Nephron (organoid): Measurements from ENCODE around the gene GNB1L.

ENCODE experiments used
- H3K27ac Mint-ChIP-seq, 3 experiments: 2 replicates each; pipeline ENCODE4 v1.8.0; 2020; ENCODE audit warnings: mixed read lengths in 3 of 3, mild to moderate bottlenecking in 2 of 3, moderate library complexity in 1 of 3
- H3K27me3 Mint-ChIP-seq: 2 replicates; pipeline ENCODE4 v1.8.0; 2021; ENCODE audit warnings: low read depth, mild to moderate bottlenecking, moderate library complexity, mixed read lengths
- H3K36me3 Mint-ChIP-seq: 2 replicates; pipeline ENCODE4 v1.8.0; 2020; ENCODE audit warnings: low read depth, mixed read lengths
- H3K4me1 Mint-ChIP-seq: 2 replicates; pipeline ENCODE4 v1.8.0; 2020; ENCODE audit warnings: mixed read lengths
- H3K4me3 Mint-ChIP-seq, 3 experiments: 2 replicates each; pipeline ENCODE4 v1.8.0; 2020; ENCODE audit warnings: mild to moderate bottlenecking in 3 of 3, mixed read lengths in 3 of 3, moderate library complexity in 2 of 3
- H3K9me3 Mint-ChIP-seq: 2 replicates; pipeline ENCODE4 v1.8.0; 2020; ENCODE audit warnings: mixed read lengths
- CTCF ChIP-seq, 3 experiments: fragments of 200-600 bp; sonication (generic); IDR thresholded peaks; one replicate each; pipeline ENCODE4 v1.5.0; 2021; ENCODE audit warnings: antibody characterized with exemption in 3 of 3; ENCODE audit not compliant: unreplicated experiment in 3 of 3

Gene GNB1L

DNA sequence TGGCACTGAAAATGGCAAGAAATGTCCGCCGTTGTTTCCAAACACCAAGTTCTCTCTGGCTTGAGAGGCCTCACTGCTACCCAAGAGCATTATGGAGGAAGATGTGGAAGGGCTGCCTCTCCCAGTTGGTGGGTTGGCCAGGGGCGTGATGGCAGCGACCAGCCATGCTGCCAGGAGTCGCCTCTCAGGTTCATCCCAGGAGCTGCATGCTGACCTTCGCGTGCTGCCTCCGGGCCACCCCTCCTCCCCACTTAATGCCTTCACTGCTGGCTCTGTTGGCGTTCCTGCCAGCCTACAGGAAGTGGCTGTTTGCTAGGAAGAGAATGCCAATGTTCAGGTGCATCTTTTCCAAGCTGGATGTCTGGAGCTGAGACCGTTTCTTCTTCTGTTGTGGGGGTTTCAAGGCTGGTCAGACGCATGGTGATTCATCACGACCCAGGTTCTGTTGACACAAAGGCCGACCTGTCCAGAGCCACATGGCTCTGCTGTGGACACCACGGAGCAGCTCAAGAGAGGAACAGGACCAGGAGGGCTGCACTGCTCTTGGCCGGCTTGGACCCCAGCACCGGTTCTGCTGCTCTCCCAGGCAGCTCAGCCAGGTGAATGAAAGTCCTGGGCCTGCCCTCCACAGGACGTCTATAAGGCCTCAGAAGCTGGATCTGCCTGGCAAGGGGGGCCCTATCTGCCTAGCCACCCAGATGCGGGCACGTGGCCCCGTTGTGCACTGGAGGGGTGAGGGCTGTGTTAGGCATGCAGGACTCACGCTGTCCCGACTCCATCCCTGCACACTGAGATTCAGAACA, 69.0 kb downstream of the GNB1L start:
- TF ChIP-seq CTCF (IDR thresholded peaks at IDR 0.05; ENCODE audit: unreplicated experiment in 3 of 3): no peak
- Mint-ChIP-seq H3K4me1 (no peaks in the 10 kb centered on the region), H3K36me3 (peaks cover 11% of the 10 kb centered on the region), H3K4me3 (no peak overlapping the region), H3K27ac (no peak overlapping the region), H3K27me3 (peaks cover 28% of the 10 kb centered on the region), H3K9me3 (peaks cover 10% of the 10 kb centered on the region)

GRCh38 chr22:19784384-19785175, 70.1 kb downstream of the GNB1L start:
- peaks cover 4% of the 10 kb centered on the region for H3K4me1 Mint-ChIP-seq
- H3K27ac Mint-ChIP-seq: no peak overlapping the region
- TF ChIP-seq CTCF (IDR thresholded peaks at IDR 0.05; ENCODE audit: unreplicated experiment in 3 of 3): no peak
- peaks cover 35% of the 10 kb centered on the region for H3K27me3 Mint-ChIP-seq
- no peaks in the 10 kb centered on the region for H3K9me3 Mint-ChIP-seq
- H3K36me3 Mint-ChIP-seq: no peaks in the 10 kb centered on the region
- H3K4me3 Mint-ChIP-seq: no peak overlapping the region

GRCh38 chr22:19783586-19784383, 70.9 kb downstream of the GNB1L start:
- TF ChIP-seq CTCF (IDR thresholded peaks at IDR 0.05; ENCODE audit: unreplicated experiment in 3 of 3): no peak
- Mint-ChIP-seq H3K27me3 (peaks cover 43% of the 10 kb centered on the region), H3K36me3 (no peaks in the 10 kb centered on the region), H3K27ac (no peak overlapping the region), H3K9me3 (no peaks in the 10 kb centered on the region), H3K4me3 (no peak overlapping the region), H3K4me1 (peaks cover 4% of the 10 kb centered on the region)

DNA sequence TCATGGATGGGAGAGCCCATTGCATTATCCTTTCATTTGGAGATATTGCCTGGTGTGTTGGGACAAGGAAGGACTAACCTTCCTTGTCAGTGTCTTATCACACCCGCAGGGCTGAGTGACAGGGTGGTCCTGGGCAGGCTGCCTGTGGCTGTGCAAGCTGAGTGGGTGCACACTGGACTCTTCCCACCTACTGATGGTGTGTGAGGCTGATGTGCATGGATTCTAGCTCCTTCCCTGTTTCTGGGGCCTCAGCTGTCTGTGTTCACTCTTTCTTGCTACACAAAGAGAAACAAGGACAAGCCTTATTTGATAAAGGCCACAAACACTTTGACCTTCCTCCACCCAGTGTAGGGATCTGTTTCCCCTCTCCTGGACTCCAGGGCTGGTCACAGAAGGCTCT, 72.1 kb downstream of the GNB1L start:
- no peaks in the 10 kb centered on the region for H3K9me3 Mint-ChIP-seq
- H3K4me3 Mint-ChIP-seq: no peak overlapping the region
- H3K27ac Mint-ChIP-seq: no peak overlapping the region
- H3K27me3 Mint-ChIP-seq: peaks cover 54% of the 10 kb centered on the region
- peaks cover 4% of the 10 kb centered on the region for H3K4me1 Mint-ChIP-seq
- no peak for TF ChIP-seq CTCF (IDR thresholded peaks at IDR 0.05; ENCODE audit: unreplicated experiment in 3 of 3)
- H3K36me3 Mint-ChIP-seq: no peaks in the 10 kb centered on the region

DNA sequence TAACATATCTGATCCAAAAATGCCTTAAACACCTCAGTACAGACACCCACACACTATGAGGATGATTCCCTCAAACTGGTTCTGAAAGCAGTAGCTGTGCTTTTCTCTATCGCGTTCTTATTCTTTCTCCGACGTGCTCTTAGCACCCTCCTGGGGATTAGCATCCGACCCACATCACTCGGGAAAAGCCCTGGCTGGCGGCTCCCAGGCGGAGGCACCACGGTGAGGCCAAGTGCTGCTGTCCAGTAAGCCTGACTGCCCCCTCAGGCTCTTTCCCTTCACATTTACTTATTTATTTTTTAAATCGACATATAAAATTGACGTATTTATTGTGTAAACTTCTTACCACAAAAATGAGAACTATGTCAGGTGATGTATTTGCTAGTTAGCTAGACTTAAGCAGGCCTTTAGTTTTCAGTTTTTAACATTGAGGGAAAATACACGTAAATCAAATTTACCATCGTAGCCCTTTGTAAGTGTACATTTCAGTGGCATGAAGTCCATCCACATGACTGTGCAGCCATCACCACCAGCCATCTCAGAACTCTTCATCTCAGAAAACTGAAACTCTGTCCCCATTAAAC, 74.9 kb downstream of the GNB1L start:
- peaks cover 4% of the 10 kb centered on the region for H3K4me1 Mint-ChIP-seq

More for the DNA sequence above, 74.9 kb downstream of the GNB1L start:
- peak overlapping the region in 1 of 3 experiments; percentile 11 for H3K27ac Mint-ChIP-seq
- peaks cover 61% of the 10 kb centered on the region for H3K27me3 Mint-ChIP-seq
- no peaks in the 10 kb centered on the region for H3K9me3 Mint-ChIP-seq
- H3K4me3 Mint-ChIP-seq: no peak overlapping the region
- H3K36me3 Mint-ChIP-seq: no peaks in the 10 kb centered on the region
- no peak for TF ChIP-seq CTCF (IDR thresholded peaks at IDR 0.05; ENCODE audit: unreplicated experiment in 3 of 3)
